Effector CD8-positive, alpha-beta T cell (primary cell): Measurements from ENCODE around the gene MUC20.
"Not testable (repeated sequence)": the region's sequence is repeated elsewhere in the genome, so short reads cannot be mapped to it uniquely, and the experiment has no call there.

ENCODE experiments used
- DNase-seq: peaks from one replicate; lab custom pipeline; 2025; lab: John Stamatoyannopoulos, UW
- total RNA-seq, 4 experiments: gene quantifications; one replicate each; lab custom pipeline; 2026; lab: John Stamatoyannopoulos, UW

The MUC20 gene, protein sequence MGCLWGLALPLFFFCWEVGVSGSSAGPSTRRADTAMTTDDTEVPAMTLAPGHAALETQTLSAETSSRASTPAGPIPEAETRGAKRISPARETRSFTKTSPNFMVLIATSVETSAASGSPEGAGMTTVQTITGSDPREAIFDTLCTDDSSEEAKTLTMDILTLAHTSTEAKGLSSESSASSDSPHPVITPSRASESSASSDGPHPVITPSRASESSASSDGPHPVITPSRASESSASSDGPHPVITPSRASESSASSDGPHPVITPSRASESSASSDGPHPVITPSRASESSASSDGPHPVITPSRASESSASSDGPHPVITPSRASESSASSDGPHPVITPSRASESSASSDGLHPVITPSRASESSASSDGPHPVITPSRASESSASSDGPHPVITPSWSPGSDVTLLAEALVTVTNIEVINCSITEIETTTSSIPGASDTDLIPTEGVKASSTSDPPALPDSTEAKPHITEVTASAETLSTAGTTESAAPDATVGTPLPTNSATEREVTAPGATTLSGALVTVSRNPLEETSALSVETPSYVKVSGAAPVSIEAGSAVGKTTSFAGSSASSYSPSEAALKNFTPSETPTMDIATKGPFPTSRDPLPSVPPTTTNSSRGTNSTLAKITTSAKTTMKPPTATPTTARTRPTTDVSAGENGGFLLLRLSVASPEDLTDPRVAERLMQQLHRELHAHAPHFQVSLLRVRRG
- 1.1 to 6.1 (median 2.7) reads per million in 4 experiments for total RNA-seq

DNA sequence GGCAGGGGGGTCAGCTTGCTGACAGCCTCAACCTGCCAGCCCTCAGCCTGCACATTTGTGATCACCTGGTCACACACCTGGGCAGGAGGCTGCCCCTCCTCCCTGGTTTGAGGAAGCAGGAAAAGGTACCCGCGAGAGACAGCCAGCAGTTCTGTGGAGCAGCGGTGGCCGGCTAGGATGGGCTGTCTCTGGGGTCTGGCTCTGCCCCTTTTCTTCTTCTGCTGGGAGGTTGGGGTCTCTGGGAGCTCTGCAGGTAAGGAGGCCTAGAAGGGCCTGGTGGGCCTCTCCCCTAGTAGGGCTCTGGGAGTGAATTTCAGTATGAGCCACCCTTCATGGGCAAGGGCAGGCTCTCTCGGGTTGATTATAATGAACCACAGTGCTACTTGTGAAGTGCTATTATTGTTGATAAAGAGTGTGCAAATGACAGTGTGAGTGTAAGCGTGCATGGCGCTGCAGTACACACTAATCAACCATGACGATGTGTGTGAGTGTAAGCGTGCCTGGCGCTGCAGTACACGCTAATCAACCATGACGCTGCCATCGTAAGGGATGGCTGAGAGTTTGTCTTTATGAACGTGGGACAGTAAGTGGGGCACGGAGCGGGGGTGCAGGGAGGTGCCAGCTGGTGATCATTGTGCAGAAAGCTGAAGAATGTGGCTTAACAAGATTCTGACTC lies at the start of gene MUC20:
Gene MUC20, plus strand, starts transcription at position 148 of the 676 bp plus-strand sequence. Its CDS starts 30 bp downstream, at position 178.
- not testable (repeated sequence) for DNase-seq

DNA sequence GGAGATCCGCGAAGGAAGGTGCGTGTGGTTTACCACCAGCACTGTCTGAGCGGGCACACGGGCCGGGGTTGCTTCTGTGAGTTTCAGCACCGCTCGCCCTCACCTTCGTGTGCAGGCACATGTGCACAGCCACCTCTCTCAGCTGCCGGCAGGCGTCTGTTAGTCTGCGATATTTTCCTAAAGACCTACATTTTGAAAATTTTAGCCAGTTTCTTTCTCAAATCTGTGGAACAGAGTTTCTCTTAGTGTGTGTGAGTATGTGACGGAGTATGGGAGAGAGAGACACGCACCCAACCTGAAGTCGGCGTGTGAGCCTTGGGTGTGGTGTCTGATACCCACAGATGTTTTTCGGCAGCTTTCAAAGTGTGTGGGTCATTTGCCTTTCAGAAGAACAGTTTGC lies 49.5 kb upstream of the MUC20 start:
- DNase-seq = not testable (repeated sequence)

DNA sequence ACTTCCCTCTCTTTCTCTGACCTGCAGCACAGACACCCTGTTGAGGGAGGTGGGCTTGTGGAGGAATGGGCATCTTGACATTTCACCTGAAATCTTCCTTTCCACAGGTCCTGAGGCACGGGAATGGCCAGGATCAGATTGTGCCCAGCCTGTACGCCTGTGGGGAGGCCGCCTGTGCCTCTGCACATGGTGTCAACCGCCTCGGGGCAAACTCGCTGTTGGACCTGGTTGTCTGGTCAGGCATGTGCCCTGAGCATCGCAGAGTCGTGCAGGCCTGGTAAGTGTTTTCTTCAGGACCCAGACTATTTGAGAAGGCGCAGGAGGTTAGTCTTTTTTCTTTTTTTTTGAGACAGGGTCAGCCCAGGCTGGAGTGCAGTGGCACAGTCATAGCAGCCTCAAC lies 47.1 kb upstream of the MUC20 start:
- DNase-seq = not testable (repeated sequence)

DNA sequence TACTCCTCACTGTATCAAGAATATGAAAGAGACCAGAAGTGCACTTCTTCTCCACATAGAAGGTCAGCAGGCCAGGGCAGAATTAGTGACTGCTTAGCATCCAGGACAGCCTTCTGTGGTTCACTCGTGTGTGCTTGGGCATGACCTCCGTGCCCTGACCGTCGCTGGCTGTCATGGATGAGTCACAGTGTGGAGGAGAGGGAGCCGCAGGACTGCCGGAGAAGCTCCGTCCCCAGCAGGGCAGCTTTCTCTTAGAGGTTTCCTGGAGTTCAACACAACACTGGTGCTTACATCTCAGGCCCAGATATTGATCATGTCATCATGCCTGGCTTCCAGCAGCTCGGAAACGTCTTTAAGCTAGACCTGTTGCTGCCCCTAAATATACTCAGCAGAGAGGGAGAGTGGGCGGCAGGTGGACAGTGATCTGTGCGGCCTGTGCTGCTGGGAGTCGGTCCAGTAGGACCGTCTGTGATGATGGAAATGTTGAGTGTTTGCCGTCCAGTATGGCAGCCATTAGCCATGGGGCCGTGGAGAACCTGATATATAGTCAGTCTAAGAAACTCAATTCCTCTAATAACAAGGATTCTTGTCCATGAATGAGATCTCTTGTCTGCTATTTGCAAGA lies 42.3 kb upstream of the MUC20 start:
- not testable (repeated sequence) for DNase-seq

DNA sequence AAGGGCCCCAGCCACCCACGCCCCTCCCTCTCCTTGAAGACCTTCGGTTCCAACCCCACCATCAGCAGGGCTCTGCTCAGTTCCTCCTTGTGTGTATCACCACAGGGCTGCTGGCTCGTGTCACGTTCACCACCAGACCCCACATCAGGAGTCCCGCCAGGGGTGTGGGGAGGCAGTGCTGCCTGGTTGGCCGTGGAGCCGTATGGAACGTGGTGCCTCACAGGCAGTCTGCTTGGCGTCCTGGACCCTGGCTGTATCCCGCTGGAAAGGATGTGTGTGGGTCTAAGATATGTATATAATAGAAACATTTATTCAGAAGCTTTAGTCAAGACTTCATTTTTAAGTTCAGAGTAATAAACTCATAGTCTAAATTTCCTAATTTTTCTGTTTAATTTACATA lies 40.1 kb upstream of the MUC20 start:
- not testable (repeated sequence) for DNase-seq

DNA sequence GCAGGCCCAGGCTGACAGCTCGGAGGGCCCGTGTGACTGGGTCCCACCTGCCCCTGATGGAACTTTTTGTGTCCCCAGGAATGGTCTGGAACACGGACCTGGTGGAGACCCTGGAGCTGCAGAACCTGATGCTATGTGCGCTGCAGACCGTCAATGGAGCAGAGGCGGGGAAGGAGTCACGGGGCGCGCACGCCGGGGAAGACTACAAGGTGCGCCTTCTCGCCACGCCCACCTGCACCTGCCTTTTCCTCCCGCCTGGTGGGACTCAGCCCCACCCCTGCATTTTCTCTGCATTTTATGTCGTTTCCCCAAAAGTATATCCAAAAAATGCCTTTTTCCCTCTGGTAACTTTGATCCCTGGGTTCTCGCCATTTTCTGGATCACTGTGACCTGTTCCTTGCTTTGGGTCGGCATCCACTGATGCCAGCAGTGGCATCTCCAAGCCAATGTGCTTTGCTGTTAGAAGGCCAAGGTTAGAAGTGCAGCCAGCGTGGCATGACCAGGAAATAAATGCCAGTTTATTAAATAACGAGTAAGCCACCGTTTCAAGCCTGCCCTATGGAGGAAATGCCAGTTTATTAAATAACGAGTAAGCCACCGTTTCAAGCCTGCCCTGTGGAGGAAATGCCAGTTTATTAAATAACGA lies 39.2 kb upstream of the MUC20 start:
- DNase-seq = not testable (repeated sequence)

DNA sequence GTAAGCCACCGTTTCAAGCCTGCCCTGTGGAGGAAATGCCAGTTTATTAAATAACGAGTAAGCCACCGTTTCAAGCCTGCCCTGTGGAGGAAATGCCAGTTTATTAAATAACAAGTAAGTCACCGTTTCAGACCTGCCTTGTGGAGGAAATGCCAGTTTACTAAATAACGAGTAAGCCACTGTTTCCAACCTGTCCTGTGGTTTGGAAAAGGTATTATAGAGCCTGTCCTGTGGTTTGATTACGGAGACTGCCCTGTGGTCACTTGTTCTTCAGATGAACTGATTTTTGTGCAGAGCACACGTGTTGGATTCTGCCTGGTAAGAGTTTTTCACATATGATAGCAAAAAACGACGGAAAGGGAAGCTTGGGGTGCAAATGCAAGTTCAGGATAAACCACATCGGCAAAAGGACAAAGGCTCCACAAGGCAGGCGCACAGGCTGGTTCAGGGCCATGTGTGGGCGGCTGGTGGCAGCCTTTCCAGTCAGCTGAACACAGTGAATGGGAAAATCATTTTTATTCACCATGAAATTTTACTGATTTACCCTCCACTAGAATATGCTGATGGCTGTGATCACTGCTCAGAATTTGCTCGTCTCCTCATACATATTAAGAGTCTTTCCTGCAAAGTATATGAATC lies 38.6 kb upstream of the MUC20 start:
- DNase-seq = not testable (repeated sequence)

DNA sequence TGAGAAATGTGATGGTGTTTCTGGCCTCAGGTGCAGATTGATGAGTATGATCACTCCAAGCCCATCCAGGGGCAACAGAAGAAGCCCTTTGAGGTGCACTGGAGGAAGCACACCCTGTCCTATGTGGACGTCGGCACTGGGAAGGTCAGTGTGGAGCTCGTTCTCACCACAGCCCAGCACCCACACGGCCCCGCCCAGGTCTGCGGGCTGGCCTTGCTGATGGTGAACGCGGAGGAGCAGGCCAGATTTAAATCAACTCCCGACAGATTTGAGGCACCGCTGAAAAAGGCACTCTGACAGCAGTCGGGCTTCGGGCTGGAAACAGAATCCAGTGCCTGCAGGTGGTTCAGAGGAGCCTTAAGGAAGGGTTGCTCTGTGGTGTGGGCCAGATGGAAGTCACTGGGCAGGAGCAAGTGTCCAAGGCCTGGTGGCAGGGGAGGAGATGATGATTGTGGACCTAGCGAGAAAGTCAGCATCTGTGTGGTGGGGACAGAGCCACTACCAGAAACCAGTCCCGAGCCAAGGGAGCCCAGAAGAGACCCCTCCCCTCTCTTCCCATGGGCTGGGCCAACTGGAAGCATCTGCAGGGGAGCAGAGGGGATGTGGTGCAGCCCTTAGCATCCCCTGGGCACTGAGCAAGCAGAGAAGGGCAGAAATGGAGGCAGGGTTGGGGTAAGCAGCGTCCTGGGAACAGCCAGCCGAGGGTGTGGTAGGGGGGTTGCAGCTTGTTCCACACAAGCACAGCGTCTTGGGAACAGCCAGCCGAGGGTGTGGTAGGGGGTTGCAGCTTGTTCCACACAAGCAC lies 36.9 kb upstream of the MUC20 start:
- DNase-seq = not testable (repeated sequence)

DNA sequence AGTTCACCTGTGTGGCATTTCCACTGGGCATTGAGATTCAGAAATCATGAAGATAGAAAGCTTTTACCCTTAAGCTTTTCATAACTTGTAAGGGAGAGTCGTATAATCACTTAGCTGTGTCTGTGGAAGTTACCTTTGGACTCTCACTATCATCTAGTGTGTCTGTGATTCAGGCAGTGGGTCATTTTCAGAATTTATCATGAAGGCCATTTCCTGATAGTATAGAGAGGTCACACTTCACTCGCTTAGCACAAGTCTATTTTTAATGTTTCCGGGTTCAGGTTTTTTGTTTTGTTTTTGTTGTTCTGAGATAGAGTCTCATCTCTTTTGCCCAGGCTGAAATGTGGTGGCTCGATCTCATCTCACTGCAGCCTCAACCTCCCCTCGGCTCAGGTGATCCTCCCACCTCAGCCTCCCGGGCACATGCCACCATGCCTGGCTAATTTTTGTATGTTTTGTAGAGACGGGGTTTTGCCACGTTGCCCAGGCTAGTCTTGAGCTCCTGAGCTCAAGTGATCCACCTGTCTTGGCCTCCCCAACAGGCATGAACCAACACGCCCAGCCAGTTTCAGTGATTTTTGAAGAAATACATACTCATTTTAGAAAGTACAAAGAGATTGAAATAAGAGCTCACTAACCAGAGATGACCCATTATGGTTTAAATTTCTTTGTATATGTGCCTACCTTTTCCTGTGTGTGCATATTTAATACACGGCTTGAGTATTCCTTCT lies 36.1 kb upstream of the MUC20 start:
- not testable (repeated sequence) for DNase-seq

DNA sequence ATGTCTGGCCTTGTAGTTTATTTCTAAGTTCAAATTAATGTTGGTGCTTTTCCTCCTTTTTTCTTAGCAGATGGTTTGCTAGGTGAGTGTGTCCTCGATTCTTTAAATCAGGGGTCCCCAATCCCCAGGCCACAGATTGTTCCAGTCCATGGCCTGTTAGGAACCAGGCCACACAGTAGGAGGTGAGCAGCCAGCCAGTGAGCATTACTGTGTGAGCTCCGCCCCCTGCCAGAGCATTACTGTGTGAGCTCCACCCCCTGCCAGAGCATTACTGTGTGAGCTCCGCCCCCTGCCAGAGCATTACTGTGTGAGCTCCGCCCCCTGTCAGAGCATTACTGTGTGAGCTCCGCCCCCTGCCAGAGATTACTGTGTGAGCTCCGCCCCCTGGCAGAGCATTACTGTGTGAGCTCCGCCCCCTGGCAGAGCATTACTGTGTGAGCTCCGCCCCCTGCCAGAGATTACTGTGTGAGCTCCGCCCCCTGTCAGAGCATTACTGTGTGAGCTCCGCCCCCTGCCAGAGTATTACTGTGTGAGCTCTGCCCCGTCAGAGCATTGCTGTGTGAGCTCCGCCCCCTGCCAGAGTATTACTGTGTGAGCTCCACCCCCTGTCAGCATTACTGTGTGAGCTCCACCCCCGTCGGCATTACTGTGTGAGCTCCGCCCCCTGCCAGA lies 34.1 kb upstream of the MUC20 start:
- DNase-seq = not testable (repeated sequence)

DNA sequence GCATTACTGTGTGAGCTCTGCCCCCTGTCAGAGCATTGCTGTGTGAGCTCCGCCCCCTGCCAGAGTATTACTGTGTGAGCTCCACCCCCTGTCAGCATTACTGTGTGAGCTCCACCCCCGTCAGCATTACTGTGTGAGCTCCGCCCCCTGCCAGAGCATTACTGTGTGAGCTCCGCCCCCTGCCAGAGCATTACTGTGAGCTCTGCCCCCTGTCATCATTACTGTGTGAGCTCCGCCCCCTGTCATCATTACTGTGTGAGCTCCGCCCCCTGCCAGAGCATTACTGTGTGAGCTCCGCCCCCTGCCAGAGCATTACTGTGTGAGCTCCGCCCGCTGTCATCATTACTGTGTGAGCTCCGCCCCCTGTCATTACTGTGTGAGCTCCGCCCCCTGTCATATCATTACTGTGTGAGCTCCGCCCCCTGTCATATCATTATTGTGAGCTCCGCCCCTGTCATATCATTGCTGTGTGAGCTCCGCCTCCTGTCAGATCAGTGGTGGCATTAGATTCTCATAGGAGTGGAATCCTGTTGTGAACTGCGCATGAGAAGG lies 33.5 kb upstream of the MUC20 start:
- DNase-seq = not testable (repeated sequence)

DNA sequence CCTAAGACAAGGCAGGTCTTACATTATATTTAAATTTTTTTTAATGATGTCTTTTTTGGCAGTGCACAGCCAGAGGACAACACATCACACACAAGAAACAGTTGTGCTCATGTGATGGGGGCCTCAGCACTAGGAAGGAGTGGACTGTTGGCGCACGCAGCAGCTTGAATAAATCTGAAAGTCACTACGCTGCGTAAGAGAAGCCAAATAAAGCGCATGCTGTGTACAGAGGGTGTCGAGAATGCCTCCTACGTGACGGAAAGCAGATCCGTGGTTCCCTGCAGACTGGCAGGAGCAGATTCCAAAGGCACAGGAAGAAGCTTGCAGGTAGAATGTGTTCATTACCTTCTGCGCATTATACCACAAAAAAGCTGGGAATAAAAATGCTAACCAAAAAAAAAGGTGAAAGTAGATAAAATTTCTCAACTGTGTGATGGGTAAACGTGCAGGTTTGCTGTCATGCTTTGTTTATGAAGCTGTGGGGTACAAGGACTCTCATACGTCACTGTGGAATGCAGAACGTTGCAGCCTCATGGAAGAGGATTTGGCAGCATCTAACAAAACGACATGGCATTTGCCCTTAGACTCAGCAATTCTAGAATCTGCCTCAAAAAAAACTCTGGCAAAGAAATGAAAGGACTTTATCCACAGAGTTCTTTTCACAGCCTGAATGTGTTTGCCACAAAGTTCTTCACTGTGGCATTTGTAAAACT lies 32.2 kb upstream of the MUC20 start:
- DNase-seq = not testable (repeated sequence)

DNA sequence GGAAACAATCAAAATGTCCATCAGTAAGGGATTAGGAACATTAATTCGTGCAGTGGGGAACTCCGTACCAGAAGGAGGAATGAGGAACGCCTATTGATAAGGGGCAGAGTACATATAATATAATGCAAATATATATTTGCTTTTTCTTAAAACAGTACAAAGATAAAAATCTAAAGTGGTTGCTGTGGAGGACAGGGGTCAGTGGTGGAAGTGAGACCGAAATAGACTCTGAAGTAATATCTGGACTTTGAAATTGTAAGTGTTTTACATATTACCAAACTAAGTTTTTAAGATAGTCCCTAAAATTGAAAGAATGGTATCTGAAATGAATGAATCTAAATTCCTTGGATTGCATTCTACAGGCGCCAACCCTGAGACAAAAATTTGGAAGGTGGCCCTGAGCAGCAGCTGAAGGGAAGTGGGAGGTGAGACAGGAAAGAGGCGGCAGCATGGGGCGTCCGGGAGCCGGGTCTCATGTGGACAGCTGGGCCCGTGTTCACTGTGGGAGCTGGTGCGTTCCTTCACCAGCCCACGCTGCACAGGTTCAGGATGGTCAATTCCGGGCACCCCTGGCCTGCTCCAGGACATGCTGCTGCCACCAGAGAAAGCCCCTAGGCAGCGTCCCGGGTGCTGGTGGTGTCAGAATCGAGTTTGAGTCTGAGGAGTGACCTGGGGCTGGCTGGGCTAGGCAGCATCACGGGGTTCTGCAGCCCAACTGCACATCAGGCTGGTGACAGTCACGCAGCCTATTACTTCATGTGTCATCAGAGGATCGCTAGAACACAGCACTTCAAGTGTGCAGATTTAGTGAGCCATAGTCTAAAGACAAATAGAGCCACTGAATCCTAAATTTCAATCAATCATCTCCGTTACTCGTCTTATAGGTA lies 31.4 kb upstream of the MUC20 start:
- not testable (repeated sequence) for DNase-seq

DNA sequence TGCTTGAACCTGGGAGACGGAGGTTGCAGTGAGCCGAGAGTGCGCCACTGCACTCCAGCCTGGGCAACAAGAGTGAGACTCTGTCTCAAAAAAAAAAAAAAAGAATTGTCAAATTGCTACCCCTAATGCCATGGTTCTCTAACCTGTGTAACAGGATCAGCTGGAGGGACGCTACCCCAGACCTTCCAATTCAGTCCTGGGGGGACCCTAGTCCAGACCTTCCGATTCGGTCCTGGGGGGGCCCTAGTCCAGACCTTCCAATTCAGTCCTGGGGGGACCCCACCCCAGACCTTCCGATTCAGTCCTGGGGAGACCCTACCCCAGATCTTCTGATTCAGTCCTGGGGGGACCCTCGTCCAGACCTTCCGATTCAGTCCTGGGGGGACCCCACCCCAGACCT lies 29.8 kb upstream of the MUC20 start:
- no peak for DNase-seq

DNA sequence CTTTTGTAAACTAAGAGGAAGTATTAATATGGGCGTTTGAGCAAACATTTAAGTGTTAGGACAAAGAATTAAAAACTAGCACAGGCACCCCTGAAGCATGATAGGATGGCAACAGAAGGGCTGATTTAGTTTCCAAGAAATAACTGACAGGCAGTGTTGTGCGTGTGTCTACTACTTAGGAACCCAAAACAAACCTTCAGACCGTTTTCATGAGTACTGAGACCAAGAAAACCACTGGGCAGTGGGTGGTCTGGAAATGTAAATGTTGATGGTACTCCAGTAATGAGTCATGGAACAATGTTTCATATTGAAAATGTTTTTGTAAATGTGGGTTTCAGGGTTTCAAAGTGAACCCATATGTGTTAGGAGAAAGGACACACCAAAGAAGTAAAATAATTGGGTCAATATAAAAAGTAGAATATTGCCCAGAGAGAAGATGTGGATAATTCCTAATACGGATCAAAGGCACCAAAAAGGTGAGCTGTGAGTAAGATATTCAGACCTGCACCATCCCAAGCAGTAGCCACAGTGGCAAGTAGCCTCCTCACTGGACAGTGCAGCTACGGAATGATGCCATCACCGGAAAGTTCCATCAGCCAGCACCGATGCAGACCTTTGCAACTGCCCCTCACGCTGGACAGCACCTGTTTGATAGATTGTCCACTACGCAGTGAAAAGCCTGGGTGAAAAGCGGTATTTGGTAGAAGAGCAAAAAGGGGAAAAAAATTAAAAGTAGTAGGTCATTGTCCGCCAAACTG lies 29.0 kb upstream of the MUC20 start:
- not testable (repeated sequence) for DNase-seq

DNA sequence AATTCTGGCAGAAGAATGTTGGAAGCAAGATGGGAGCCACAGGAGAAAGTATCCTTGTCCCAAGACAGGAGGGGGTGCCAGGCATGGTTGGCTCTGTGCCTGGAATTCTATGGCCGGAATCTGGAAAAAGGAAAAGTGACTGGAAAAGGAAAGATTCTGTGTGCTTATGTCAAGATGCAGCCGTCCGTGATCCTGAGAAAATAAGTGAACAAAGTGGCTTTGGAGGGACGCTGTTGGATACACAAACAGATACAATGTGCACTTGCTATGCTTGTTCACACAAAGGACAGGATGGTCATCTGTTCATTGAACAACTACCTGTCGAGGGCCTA lies 28.5 kb upstream of the MUC20 start:
- no peak for DNase-seq
